NCI-H128 (cell line): ENCODE data around the gene SLC25A5.
"Not testable (repeated sequence)": the region's sequence is repeated elsewhere in the genome, so short reads cannot be mapped to it uniquely, and the experiment has no call there.

Source experiments
- DNase-seq: peaks from one replicate; lab custom pipeline; 2025; ENCODE audit not compliant: unreplicated experiment; lab: John Stamatoyannopoulos, UW

Gene SLC25A5

GRCh38 chrX:119467842-119468550 lies at the start of gene SLC25A5:
Gene SLC25A5 (plus strand): TSS chrX:119468444. CDS start chrX:119468516, 72 bp downstream.
- DNase-seq = peak; percentile 46

- DNase-seq = no peak
Measured at GRCh38 chrX:119419146-119419545, 49.1 kb upstream of the SLC25A5 start.

- DNase-seq = no peak
Measured at GRCh38 chrX:119419898-119420297, 48.3 kb upstream of the SLC25A5 start.

DNA sequence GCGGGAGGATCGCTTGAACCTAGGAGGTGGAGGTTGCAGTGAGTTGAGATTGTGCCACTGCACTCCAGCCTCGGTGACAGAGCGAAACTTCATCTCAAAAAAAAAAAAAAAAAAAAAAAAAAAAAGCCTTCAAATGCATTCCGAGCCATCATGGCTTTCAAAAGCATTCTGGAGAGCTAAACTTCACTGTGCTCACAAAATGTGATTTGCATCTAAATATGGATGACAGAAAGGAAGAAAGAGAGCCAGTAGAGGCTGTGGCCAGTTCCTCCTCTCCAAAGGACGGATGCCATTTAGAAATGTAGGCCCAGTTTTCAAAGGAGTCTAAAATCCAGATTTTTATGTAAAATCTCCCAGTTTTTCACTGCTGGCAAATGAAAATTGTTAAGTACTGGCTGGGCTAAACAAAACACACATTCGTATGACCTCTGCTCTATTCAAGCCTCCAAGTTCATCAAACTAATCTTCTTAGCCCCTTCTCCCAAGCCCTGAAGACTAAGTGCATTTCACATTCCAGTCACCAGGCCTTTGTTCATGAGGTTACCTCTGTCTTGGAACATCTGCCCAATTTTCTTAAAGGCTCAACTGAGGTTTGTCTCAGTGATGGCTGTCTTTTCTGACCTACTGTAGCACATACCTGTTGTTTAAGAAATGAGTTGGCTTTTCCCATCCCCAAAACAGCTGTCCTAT lies 47.1 kb upstream of the SLC25A5 start:
- DNase-seq = no peak

GRCh38 chrX:119423631-119424030 lies 44.6 kb upstream of the SLC25A5 start:
- DNase-seq = no peak

DNA sequence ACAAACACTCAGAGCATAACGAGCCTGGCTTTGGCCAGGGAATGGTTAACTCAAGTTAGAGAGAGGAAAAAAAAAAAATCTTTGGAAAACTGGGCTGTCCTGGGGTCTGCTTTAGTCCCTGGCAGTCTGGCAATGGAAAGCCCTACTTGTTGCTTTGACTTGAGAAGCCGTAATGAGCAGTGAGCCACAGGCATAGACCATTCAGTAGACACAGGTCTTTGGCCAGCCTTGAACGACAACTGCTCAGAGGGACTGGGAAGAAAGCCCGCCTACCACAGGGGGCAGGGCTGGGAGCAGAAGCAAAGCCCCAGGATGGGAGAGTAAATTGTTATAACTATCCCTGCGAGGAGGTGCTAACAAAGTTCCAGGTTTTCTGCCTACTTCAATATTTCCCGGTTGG lies 43.2 kb upstream of the SLC25A5 start:
- DNase-seq = no peak

- DNase-seq = no peak
Measured at GRCh38 chrX:119427024-119427794, 41.0 kb upstream of the SLC25A5 start.

- no peak for DNase-seq
Measured at GRCh38 chrX:119427795-119428185, 40.5 kb upstream of the SLC25A5 start.

DNA sequence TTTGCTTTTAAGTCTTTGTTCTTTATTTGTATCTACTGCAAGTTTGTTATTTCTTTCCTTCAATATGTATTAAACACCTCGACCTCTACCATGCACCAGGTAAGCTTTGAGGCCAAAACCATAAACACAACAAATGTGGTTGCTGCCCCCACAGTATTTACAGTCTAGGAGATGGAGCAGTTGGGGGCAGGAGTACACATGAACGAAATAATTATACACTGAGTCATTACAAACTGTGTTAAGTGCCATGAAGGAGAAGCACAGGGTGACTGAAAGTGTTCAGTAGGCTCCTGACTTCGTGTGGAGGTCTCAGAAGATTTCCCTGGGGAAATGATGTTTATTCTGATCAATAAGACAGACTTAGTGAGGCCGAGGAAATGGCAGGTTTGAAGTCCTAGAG lies 38.8 kb upstream of the SLC25A5 start:
- no peak for DNase-seq

DNA sequence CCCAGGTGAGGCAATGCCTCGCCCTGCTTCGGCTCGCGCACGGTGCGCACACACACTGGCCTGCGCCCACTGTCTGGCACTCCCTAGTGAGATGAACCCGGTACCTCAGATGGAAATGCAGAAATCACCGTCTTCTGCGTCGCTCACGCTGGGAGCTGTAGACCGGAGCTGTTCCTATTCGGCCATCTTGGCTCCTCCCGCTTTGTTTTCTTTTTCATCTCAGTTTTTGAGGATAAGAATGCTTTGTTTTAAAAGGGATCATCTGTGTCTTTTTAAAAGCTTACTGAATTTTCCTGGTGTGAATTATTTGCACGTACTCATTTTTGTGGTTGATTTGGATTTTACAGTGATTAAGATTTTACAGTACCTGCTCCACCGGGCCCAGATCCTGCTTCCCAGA lies 26.9 kb upstream of the SLC25A5 start:
- DNase-seq = not testable (repeated sequence)

DNA sequence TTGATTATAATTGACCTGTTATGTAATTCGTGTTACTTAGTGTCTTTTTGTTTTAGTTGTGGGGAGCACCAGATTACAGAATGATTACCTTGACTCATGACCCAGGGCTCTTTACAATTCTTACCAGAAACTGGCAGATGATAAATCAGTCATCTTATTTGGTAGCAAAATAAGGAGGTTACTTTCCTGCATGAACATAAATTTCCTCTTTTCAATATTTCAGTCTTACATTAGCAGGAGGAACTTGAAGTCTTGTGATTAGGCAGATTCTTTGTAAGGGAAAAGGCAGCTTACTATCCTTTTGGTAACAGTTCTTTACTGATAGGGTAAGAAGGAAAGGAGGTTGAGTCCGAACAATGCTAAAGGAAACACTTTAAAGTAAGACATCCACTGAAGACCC lies 26.0 kb upstream of the SLC25A5 start:
- no peak for DNase-seq

DNA sequence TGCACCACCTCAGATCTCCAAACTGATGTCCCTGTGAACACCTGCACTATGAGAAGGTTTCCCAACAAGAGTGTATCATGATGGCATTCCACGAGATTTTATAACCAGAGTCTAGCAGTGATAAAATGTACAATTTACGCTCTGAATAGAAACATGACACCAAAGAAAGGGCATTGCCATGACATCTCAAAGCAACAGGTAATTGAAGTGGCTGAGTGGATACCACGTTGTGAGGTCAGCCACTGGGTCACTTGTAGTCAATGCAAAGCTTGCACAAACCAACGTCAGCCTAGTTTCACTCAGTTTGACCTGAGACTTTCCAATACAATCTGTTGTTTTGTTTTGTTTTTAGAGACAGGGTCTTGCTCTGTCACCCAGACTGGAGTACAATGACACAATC lies 15.0 kb upstream of the SLC25A5 start:
- no peak for DNase-seq

- no peak for DNase-seq
Measured at GRCh38 chrX:119455264-119455663, 13.0 kb upstream of the SLC25A5 start.

- DNase-seq = no peak
Measured at GRCh38 chrX:119459181-119459580, 9.1 kb upstream of the SLC25A5 start.

DNA sequence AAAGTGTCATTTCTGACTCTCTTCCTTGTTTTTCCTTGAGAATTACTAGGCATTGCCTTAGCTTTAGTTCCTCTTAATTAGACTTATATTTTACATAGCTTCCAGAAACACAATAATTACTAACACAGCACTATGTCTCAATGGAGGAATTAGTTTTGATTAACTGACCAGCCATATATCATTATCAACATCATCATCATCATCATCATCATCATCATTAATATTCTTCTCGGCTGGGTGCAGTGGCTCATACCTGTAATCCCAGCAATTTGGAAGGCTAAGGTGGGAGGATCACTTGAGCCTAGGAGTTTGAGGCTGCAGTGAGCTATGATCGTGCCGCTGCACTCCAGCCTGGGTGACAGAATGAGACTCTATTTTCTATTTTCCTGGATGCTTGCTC lies 2.7 kb upstream of the SLC25A5 start:
- no peak for DNase-seq

DNA sequence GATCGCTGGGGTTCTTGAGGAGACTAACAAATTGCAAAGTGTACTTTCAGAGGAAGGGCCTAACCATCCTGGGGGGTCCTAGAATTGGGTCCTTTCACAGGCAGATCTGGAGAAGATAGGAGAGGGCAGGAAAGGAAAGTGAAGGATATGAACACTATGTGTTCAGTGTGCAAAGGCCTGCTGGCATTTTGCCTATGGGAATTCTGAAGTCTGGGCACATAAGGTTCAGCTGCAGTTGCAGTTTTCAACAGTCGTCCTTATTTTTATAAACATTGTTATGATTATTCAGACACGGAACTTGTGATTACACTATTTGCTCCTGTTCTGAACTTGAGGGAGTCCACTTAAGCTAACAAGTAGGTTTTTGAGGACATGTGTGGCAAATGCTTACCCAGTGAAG lies 1.3 kb upstream of the SLC25A5 start:
- DNase-seq = no peak

GRCh38 chrX:119467433-119467832 lies 811 bp upstream of the SLC25A5 start:
- no peak for DNase-seq

GRCh38 chrX:119468551-119469312 lies 488 bp downstream of the SLC25A5 start:
- peak; percentile 73 for DNase-seq

GRCh38 chrX:119469313-119469635 lies 1.0 kb downstream of the SLC25A5 start:
- DNase-seq = no peak

DNA sequence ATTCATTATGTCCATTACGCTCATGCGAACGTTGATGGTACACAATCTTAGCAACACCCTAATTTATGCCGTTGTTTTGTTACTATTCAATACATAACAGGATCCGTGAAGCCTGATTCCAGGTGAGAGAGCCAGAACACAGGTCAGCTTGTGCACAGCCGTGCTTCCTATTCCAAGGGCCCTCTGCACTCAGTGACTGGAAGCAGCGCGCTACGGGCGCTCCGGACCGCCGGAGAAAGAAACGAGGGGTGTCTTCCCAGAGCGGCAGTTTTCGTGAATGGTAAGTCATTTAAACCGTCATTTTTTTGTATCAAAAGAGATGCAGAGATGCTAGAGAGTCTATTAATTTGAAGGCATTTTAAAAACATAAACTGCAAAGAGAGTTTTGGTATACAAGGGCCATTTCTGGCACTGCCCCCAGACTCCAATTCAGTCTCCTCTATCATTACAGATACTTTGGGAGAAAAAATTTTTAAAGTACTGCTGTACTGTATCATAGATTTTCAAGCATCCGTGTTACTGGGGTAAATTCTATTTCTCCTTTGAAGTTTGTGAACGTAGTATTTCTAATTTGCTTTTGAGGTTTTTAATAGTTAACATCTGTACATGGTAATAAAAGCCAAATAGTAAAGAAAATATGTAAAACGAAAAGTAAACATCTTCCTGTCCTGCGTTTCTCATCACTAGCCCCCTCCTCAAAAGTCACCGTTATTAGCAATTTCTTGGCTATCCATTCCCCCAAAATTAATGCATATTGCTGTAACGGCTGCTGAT lies 6.6 kb downstream of the SLC25A5 start:
- no peak for DNase-seq
